OCI-LY1 (cell line): ENCODE data around the gene EID3.

Source experiments
- H2AFZ ChIP-seq: fragments of 200-600 bp; sonication (generic), shearing (Covaris generic); 2 replicates; pipeline ENCODE4 v1.6.0; 2014; ENCODE audit warnings: antibody characterized with exemption, mild to moderate bottlenecking, low read length
- H3F3A ChIP-seq: fragments of 200-600 bp; sonication (generic), shearing (Covaris generic); 2 replicates; pipeline ENCODE4 v1.6.0; 2014; ENCODE audit warnings: mild to moderate bottlenecking, antibody characterized with exemption, low read length, moderate library complexity; ENCODE audit not compliant: insufficient read depth
- H3K27ac ChIP-seq: fragments of 200-600 bp; sonication (generic); 2 replicates; pipeline ENCODE4 v1.5.1; 2014; ENCODE audit warnings: low read length, mixed run types, mild to moderate bottlenecking, low read depth; ENCODE audit not compliant: poor library complexity, severe bottlenecking
- H3K27me3 ChIP-seq: fragments of 200-600 bp; sonication (generic); 2 replicates; pipeline ENCODE4 v1.6.0; 2014; ENCODE audit warnings: antibody characterized with exemption, mild to moderate bottlenecking, low read length, moderate library complexity; ENCODE audit not compliant: insufficient read depth
- H3K36me3 ChIP-seq: fragments of 200-600 bp; sonication (generic); 2 replicates; pipeline ENCODE4 v1.6.1; 2014; ENCODE audit warnings: mild to moderate bottlenecking, antibody characterized with exemption, low read length, moderate library complexity, mixed read lengths; ENCODE audit not compliant: insufficient read depth
- H3K4me1 ChIP-seq: fragments of 200-600 bp; sonication (generic); 2 replicates; pipeline ENCODE4 v1.5.1; 2014; ENCODE audit warnings: mild to moderate bottlenecking, low read length, moderate library complexity; ENCODE audit not compliant: insufficient read depth, severe bottlenecking
- H3K4me2 ChIP-seq: fragments of 200-600 bp; sonication (generic), shearing (Covaris generic); 2 replicates; pipeline ENCODE4 v1.6.1; 2014; ENCODE audit warnings: low read length
- H3K4me3 ChIP-seq: fragments of 200-600 bp; sonication (generic); 2 replicates; pipeline ENCODE4 v1.5.1; 2014; ENCODE audit warnings: low read length, low read depth, mild to moderate bottlenecking, mixed read lengths; ENCODE audit not compliant: poor library complexity, severe bottlenecking
- H3K79me2 ChIP-seq: fragments of 200-600 bp; shearing (Covaris generic); 2 replicates; pipeline ENCODE4 v1.6.1; 2016; ENCODE audit warnings: mixed run types, low read length, mixed read lengths; ENCODE audit not compliant: insufficient read depth
- H3K9ac ChIP-seq: fragments of 200-600 bp; sonication (generic), shearing (Covaris generic); 2 replicates; pipeline ENCODE4 v1.6.1; 2014; ENCODE audit warnings: mild to moderate bottlenecking, low read length, mixed read lengths
- H3K9me2 ChIP-seq: fragments of 200-600 bp; sonication (generic), shearing (Covaris generic); 2 replicates; pipeline ENCODE4 v1.6.1; 2014; ENCODE audit warnings: low read depth, mild to moderate bottlenecking, low read length, mixed read lengths
- H3K9me3 ChIP-seq: fragments of 200-600 bp; shearing (Covaris generic); 2 replicates; pipeline ENCODE4 v1.6.1; 2014; ENCODE audit warnings: low read length, mixed read lengths
- H4K20me1 ChIP-seq: fragments of 200-600 bp; sonication (generic), shearing (Covaris generic); 2 replicates; pipeline ENCODE4 v1.6.0; 2016; ENCODE audit warnings: mild to moderate bottlenecking, low read length; ENCODE audit not compliant: insufficient read depth
- EZH2 ChIP-seq: fragments of 200-600 bp; sonication (generic), shearing (Covaris generic); IDR thresholded peaks from 2 replicates; pipeline ENCODE4 v1.8.0; 2017; ENCODE audit warnings: borderline replicate concordance, mixed run types, mild to moderate bottlenecking, antibody characterized with exemption, low read length, moderate library complexity, mixed read lengths
- TF ChIP-seq, protein P1 (sequence below): fragments of 200-600 bp; sonication (generic), shearing (Covaris generic); IDR thresholded peaks from 2 replicates; pipeline ENCODE4 v1.5.1; 2017; ENCODE audit warnings: mild to moderate bottlenecking, antibody characterized with exemption, low read length, moderate library complexity, mixed read lengths

EID3 gene

DNA sequence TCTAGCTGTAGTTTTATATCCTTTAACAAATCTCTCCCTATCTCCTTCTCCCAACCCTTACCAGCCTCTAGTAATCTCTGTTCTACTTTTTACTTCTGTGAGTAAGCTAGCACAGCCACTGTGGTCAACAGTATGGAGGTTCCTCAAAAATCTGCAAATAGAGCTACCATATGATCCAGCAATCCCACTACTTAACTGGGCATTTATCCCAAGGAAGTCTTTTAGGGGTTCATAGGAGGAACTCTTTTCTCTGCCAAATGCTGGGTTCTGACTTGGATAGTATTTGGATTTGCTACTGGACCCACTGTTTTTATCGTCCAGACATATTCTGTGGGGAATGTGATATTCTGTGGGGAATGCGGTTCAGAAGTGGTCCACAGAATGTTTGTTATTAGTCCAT, 41.1 kb downstream of the EID3 start:
- Histone ChIP-seq H3K27ac (no peak overlapping the region), H3K9me3 (no peaks in the 10 kb centered on the region), H3K27me3 (no peaks in the 10 kb centered on the region), H3K4me1 (no peaks in the 10 kb centered on the region), H2AFZ (no peak overlapping the region), H3K79me2 (no peaks in the 10 kb centered on the region), H3K9ac (no peak overlapping the region), H3F3A (no peaks in the 10 kb centered on the region), H3K4me3 (no peak overlapping the region), H3K9me2 (no peaks in the 10 kb centered on the region), H3K4me2 (no peak overlapping the region), H4K20me1 (no peaks in the 10 kb centered on the region), H3K36me3 (peaks cover 62% of the 10 kb centered on the region)
- TF ChIP-seq, protein P1, sequence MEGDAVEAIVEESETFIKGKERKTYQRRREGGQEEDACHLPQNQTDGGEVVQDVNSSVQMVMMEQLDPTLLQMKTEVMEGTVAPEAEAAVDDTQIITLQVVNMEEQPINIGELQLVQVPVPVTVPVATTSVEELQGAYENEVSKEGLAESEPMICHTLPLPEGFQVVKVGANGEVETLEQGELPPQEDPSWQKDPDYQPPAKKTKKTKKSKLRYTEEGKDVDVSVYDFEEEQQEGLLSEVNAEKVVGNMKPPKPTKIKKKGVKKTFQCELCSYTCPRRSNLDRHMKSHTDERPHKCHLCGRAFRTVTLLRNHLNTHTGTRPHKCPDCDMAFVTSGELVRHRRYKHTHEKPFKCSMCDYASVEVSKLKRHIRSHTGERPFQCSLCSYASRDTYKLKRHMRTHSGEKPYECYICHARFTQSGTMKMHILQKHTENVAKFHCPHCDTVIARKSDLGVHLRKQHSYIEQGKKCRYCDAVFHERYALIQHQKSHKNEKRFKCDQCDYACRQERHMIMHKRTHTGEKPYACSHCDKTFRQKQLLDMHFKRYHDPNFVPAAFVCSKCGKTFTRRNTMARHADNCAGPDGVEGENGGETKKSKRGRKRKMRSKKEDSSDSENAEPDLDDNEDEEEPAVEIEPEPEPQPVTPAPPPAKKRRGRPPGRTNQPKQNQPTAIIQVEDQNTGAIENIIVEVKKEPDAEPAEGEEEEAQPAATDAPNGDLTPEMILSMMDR, result no peak
- TF ChIP-seq EZH2, result no peak

DNA sequence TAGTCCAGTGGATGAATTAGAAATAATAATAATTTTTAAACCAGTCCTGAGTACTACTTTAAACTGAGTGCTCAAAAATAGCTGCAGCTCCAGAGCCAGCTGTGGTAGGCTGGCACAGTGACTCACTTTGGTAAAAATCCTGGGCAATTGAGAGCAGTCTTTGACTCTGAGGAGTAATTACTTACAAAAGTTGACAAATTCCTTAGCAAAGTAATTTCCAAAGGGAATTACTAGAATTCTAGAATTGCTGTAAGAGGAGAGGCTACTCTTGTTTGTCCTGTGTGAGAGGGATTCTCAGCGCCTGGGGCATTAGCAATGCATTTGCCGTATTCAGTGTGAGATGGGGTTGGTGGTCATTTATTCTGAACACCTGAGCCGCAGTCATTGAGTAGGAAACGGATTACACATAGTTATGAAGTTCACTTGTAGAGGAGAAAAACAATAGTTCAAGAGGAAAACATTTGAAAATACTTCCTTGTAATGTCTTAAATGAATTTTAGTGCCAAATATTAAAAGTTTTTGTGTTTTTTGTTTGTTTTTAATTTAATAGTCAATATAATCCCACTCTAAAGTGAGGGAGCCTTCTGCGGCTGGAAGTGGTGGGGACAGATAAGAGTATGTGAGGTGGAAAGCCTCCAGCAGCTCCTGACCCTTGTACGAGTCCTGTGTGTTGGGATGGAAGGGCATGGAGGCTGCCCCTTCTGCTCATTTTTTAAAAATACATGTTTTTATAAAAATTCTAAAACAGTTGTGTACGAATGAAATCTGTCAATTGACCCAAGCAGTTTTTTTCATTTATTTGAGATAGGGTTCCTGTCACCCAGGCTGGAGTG, 41.9 kb downstream of the EID3 start:
- Histone ChIP-seq H3F3A (no peaks in the 10 kb centered on the region), H3K4me3 (no peak overlapping the region), H3K36me3 (peaks cover 61% of the 10 kb centered on the region), H3K4me1 (no peaks in the 10 kb centered on the region), H3K9ac (no peak overlapping the region), H3K27ac (no peak overlapping the region), H3K79me2 (no peaks in the 10 kb centered on the region), H3K9me3 (no peaks in the 10 kb centered on the region), H3K9me2 (no peaks in the 10 kb centered on the region), H4K20me1 (no peaks in the 10 kb centered on the region), H3K27me3 (no peaks in the 10 kb centered on the region), H3K4me2 (no peak overlapping the region), H2AFZ (no peak overlapping the region)
- no peak for TF ChIP-seq EZH2
- TF ChIP-seq, protein P1, result no peak

DNA sequence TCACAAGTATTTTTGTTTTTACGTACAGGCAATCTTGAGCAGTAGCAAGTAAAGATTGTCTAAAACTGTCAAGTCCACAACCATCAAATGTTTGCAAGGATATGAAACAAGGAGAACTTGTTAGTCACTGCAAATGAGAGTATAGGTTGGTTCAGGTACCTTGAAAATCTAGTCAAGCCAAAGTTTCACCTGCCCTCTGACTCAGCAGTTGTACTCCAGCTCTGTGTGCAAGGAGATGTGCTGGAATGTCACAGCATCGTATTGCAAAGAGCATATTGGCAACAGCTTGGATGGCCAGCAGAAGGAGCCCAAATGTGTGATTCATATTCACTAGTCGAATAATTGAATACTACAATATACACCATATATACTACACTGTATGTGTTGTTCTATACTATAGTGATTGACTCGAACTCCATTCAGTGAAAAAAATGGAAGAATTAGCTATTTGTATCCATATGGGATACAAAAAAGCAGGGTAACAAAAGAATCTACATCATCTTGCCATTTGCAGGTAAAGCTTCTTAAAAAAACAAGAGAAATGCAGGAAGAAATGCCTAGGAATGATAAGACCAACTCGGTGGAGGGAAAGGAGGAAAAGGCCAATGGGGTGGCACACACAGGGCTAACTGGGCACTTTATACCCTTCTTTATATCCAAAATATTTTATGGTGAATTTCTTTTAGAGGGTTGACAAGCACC, 44.0 kb downstream of the EID3 start:
- Histone ChIP-seq H3K4me1 (no peaks in the 10 kb centered on the region), H2AFZ (no peak overlapping the region), H3K27me3 (no peaks in the 10 kb centered on the region), H3K4me3 (no peak overlapping the region), H3K9me2 (no peaks in the 10 kb centered on the region), H3K36me3 (peaks cover 60% of the 10 kb centered on the region), H3K4me2 (no peak overlapping the region), H4K20me1 (no peaks in the 10 kb centered on the region), H3K9me3 (no peaks in the 10 kb centered on the region), H3K79me2 (no peaks in the 10 kb centered on the region), H3F3A (no peaks in the 10 kb centered on the region), H3K9ac (no peak overlapping the region), H3K27ac (no peak overlapping the region)
- TF ChIP-seq, protein P1, result no peak
- TF ChIP-seq EZH2, result no peak
